GM18858 (cell line): ENCODE results near the gene SCARF1.

Experiments used
- ATAC-seq: cut with Tn5 transposase; IDR thresholded peaks from one replicate; pipeline ENCODE4 v1.9.1; 2021; ENCODE audit not compliant: unreplicated experiment

SCARF1 gene

GRCh38 chr17:1629504-1630310, 15.8 kb downstream of the SCARF1 start:
- no peak for ATAC-seq

- ATAC-seq = no peak
Measured at GRCh38 chr17:1628856-1629503, 16.6 kb downstream of the SCARF1 start.

DNA sequence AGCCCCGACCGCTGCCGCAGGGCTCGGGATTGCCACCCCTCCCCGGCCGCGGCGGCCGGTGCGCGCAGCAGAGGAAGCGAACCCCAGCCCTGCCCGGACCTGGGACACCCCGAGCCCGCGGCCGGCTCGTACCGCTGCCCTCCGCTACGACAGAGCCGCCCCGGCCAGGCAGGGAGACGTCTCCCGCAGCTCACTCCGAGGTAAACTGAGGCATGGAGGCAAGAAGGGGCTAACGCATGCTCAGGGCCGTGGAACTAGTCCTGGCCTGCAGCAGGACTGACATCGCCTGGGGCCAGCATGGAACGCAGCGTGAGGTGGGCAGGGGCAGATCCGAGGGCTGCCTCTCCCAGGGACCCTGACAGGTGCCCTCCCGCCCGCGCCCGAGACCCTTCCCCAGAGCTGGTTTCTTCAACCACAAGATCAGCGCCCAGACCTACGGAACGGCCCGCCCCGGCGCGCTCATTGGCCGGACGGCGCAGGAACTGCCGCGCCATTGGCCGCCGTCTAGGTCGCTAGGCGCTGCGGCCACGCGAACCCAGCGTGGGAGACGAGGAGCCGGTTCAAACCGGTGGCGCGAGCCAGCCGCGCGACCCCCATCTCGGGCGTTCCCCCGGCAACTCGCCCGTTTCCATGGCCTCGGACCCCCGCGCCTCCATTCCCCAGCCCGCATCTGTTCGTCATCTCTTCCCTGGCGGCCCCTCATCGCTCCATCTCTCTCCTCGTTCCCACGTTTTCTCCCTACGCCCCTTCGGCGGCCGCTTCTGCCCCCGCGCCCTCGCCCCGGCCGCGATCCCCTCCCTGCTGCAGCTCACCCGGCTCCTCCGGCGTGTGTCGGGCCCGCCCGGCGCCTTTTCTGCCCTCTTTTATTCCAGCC, 17.3 kb downstream of the SCARF1 start, which contains the start of gene SLC43A2:
SLC43A2 (minus strand) TSS at position 853 of the 874 bp plus-strand sequence. CDS start 960 bp downstream, outside the sequence.
- ATAC-seq = no peak

DNA sequence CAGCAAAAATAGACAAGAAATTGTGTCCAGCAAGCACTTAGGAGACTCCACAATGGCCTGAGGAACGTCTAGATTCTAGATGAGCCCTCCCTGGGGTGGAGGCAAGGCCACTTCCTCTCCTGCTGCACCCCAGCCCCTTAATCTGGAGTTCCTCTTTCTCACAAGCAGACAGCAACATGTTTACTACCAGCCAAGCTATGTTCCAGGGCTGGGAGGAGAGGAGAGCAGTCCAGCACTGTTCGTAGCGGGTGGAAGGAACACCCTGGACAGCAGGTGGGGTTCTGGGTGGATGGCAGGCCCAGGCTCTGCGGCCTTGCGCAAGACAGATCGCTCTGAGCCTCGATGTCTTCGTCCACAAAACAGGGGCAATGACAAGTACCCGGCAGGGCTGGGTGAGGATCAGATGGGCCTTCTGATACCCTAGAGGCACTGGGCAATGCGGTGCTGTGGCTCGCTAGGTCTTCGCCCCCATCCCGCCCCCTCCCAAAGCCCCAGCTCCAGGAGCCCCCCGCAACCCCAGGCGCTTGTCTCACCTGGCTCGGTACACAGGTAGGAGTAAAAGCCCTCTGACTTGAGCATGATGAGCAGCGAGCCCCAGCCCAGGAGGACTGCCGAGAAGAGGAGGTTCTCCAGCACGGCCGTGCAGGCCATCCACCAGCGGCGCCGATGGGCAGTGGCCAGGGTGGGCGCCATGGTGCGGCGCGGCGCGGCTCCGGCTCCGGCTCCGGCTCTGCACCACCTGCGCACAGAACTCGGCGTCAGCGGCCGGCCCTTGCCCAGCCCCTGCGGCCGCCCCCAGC, 18.1 kb downstream of the SCARF1 start:
- no peak for ATAC-seq

DNA sequence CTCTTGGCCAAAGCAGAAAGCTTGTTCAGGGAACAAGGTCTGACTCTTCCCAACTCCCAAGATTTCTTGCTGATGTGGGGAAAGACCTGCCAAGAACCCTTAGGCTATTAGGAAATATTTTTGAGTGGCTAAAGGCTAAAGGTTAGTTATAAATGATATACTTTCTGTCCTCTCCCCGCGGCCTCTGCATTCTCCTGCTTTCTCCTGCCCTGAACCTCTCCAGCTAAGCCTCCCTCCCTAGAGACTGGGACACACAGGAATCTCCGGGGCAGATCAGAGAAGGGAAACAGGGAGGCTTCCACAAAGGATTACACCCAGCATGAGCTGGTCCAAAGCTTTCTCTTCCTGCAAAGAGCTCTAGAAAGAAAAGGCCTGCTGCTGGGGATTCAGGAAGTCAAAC, 19.2 kb downstream of the SCARF1 start:
- ATAC-seq = no peak

DNA sequence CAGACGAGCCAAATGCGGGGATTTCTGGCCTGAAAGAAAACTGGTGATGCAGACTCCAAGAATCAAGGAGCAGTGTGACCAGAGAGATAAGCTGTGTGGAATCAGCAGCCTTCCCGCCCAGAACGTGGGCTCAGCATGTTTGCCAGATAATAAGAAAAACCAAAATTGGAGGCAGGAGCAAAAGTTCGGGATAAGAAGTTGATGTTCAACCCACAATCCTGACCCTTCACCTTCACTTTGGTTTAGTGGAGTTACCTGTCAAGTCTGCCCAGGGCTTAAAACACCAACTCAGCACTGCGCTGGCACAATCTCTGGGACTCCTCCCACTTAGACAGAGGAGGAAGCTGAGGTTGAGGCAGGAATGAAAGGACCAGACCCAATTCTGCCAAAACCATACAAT, 20.0 kb downstream of the SCARF1 start:
- no peak for ATAC-seq

- ATAC-seq = no peak
Measured at GRCh38 chr17:1625053-1625452, 20.5 kb downstream of the SCARF1 start.

DNA sequence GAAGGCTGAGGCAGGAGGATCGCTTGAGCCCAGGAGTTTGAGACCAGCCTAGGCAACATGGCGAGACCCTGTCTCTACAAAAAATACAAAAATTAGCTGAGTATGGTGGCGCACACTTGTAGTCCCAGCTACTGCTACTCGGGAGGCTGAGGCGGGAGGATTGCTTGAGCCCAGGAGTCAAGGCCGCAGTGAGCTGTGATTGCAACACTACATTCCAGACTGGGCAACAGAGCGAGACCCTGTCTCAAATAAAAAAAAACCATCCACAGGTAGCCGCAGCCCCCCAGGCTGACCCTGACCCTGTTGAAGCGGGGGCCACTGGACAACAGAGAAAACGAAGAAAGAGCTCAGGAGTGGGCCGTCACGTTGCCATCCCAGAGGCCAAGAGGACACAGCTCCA, 20.9 kb downstream of the SCARF1 start:
- ATAC-seq = no peak

GRCh38 chr17:1623057-1623630, 22.4 kb downstream of the SCARF1 start:
- ATAC-seq = no peak

DNA sequence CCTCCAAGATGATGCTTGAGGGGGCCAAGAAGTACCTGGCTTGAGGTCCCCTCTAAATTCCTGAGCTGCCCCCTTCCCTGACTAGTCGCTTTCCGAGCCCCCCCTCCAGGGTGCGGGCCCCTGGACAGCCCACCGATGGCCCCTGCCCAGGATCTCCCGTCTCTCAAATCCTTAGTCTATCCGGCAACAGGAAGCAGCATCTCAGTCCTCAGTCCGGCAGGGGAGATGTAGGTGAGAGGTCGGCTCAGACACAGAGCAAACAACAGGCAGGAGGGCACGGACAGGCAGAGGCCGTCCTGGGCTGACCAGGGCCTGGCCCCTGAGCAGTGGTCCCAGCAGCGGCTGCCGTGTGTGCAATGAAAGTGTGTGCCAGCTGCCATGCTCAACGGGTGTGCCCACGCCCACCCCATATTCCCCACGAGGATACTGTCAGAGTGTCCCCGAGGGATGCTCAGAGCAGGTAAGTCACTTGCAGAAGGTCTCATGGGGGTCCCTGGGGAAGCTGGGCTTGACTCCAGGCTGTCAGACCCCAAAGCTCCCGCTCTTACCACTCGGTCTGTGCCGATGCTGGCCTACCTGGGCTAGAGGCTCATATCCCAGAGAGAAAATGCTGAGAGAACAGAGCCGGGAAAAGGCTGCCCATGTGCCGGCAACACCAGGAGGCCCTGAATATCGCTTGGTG, 24.1 kb downstream of the SCARF1 start:
- no peak for ATAC-seq

- no peak for ATAC-seq
Measured at GRCh38 chr17:1620486-1620885, 25.0 kb downstream of the SCARF1 start.

DNA sequence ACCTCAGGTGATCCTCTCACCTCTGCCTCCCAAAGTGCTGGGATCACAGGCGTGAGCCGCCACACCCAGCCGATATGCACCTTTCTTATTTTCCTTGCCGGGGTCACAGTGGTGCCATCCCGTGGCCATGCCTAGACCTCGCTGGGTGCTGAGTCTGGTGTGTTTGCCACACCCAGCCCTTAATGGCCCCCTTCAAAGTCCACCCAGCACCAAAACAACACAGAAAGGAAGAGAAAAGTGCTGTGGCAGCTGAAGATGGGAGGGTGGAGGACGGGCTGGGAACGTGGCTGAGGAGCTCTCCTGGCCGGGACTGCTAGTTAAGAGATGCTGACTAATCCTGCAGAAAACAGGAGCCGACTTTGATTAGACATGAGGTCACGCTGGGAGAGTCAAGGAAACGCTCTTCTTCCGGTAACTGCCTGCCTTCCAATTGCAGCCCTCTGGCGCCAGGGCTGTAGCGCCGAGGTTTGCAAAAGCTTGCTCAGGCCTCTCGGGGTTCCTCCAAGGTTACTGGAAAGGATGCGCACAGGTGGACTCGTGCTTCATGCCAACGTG, 27.8 kb downstream of the SCARF1 start:
- no peak for ATAC-seq

- no peak for ATAC-seq
Measured at GRCh38 chr17:1616101-1616500, 29.4 kb downstream of the SCARF1 start.

- ATAC-seq = no peak
Measured at GRCh38 chr17:1612400-1612799, 33.1 kb downstream of the SCARF1 start.

- ATAC-seq = no peak
Measured at GRCh38 chr17:1611715-1612114, 33.8 kb downstream of the SCARF1 start.

DNA sequence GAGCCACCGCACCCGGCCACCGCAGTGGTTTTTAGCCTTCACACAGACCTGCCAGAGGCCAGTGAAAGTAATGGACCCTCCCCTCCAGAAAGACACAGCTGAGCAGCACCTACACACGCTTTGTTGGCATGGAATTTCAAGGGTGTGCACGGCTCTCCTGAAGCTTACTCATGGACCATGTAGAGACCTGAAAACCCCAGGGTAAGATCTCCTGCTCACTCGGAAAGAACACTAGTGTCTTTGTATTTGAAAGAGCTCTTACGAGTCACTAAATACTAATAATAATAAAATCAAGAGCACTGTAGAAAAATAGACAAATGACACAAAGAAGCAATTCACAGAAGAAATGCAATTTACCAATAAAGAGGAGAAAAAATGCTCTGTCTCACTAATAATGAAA, 36.9 kb downstream of the SCARF1 start:
- no peak for ATAC-seq

DNA sequence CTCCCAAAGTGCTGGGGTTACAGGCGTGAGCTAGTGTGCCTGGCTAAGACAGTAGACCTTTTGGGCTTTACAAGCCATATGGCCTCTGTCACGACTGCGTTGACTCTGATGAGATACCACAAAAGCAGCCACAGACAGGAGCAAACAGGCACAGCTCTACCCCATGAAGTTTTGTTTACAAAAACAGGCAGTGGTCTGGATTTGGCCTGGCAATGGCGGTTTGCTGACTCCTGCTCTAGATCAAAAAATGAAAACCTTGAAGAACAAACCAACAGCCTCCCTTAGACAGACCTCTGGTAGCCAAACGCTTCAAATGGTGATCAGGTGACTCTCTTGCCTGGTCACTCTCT, 37.6 kb downstream of the SCARF1 start:
- no peak for ATAC-seq

GRCh38 chr17:1606352-1606985, 39.1 kb downstream of the SCARF1 start:
- ATAC-seq = no peak

- ATAC-seq = no peak
Measured at GRCh38 chr17:1605681-1606351, 39.7 kb downstream of the SCARF1 start.
